Stimulated activated memory B cell treated with anti-CD40 and anti-IgM and Interleukin-4, amounts not matched to agents 10 μg/mL and 1 μg/mL and 100 μg/mL, for 72 hours (primary cell): ENCODE data around the gene FBXO45.
"Not testable (repeated sequence)": the region's sequence is repeated elsewhere in the genome, so short reads cannot be mapped to it uniquely, and the experiment has no call there.

Experiments used
- ATAC-seq: fragments of 150-1000 bp; cut with Tn5 transposase; 2 replicates; pipeline ENCODE4 v1.10.0; 2021
- H3K27ac Mint-ChIP-seq: one replicate; pipeline ENCODE4 v1.8.0; 2022; ENCODE audit warnings: mild to moderate bottlenecking, mixed read lengths
- H3K27me3 Mint-ChIP-seq: one replicate; pipeline ENCODE4 v1.8.0; 2022; ENCODE audit warnings: mixed read lengths
- H3K36me3 Mint-ChIP-seq: one replicate; pipeline ENCODE4 v1.8.0; 2022; ENCODE audit warnings: mixed read lengths
- H3K4me1 Mint-ChIP-seq: one replicate; pipeline ENCODE4 v1.8.0; 2022; ENCODE audit warnings: mixed read lengths
- H3K4me3 Mint-ChIP-seq: one replicate; pipeline ENCODE4 v1.8.0; 2022; ENCODE audit warnings: mild to moderate bottlenecking, moderate library complexity, mixed read lengths
- H3K9me3 Mint-ChIP-seq: one replicate; pipeline ENCODE4 v1.8.0; 2022; ENCODE audit warnings: mixed read lengths

FBXO45 gene

GRCh38 chr3:196596355-196596754, 27.9 kb downstream of the FBXO45 start:
- peaks cover 7% of the 10 kb centered on the region for H3K4me1 Mint-ChIP-seq
- peaks cover 16% of the 10 kb centered on the region for H3K27me3 Mint-ChIP-seq
- H3K9me3 Mint-ChIP-seq, result no peaks in the 10 kb centered on the region
- no peak overlapping the region for H3K27ac Mint-ChIP-seq
- no peak overlapping the region for H3K4me3 Mint-ChIP-seq
- no peaks in the 10 kb centered on the region for H3K36me3 Mint-ChIP-seq
- no peak for ATAC-seq

GRCh38 chr3:196597971-196598733, 29.7 kb downstream of the FBXO45 start:
- H3K4me3 Mint-ChIP-seq, result peak overlapping the region; percentile 49
- not testable (repeated sequence) for H3K27ac Mint-ChIP-seq, H3K9me3 Mint-ChIP-seq, H3K36me3 Mint-ChIP-seq, H3K4me1 Mint-ChIP-seq, ATAC-seq
- H3K27me3 Mint-ChIP-seq, result peaks cover 16% of the 10 kb centered on the region

- Mint-ChIP-seq H3K4me1 (peaks cover 12% of the 10 kb centered on the region), H3K27me3 (peaks cover 8% of the 10 kb centered on the region), H3K9me3 (no peaks in the 10 kb centered on the region), H3K27ac (no peak overlapping the region), H3K4me3 (no peak overlapping the region), H3K36me3 (no peaks in the 10 kb centered on the region)
- ATAC-seq, result no peak
These were observed 31.3 kb downstream of the FBXO45 start for GRCh38 chr3:196599734-196600128.

DNA sequence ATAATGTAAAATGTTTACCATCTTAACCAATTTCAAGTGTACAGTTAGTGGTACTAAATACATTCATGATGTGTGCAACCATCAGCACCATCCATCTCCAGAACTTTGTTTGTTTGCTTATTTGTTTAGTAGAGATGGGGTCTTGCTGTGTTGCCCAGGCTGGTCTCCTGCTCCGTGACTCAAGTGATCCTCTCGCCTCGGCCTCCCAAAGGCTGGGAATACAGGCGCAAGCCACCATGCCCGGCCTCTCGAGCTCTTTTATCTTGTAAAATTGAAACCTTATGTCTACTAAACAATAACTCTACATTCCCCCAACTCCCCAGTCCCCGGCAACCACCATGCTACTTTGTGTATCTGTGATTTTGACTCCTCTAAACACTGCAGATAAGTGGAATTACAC, 31.9 kb downstream of the FBXO45 start:
- Mint-ChIP-seq H3K9me3 (no peaks in the 10 kb centered on the region), H3K4me3 (no peak overlapping the region), H3K4me1 (peaks cover 12% of the 10 kb centered on the region), H3K36me3 (no peaks in the 10 kb centered on the region), H3K27ac (no peak overlapping the region), H3K27me3 (peaks cover 8% of the 10 kb centered on the region)
- no peak for ATAC-seq

GRCh38 chr3:196602673-196603072, 34.2 kb downstream of the FBXO45 start:
- Mint-ChIP-seq H3K4me3 (no peak overlapping the region), H3K36me3 (no peaks in the 10 kb centered on the region), H3K9me3 (no peaks in the 10 kb centered on the region), H3K27me3 (peaks cover 8% of the 10 kb centered on the region), H3K4me1 (peaks cover 12% of the 10 kb centered on the region), H3K27ac (no peak overlapping the region)
- no peak for ATAC-seq

GRCh38 chr3:196603683-196604082, 35.2 kb downstream of the FBXO45 start:
- H3K27ac Mint-ChIP-seq, result no peak overlapping the region
- no peak for ATAC-seq
- H3K4me1 Mint-ChIP-seq, result peaks cover 5% of the 10 kb centered on the region
- peaks cover under 1% of the 10 kb centered on the region for H3K9me3 Mint-ChIP-seq
- H3K36me3 Mint-ChIP-seq, result no peaks in the 10 kb centered on the region
- H3K27me3 Mint-ChIP-seq, result no peaks in the 10 kb centered on the region
- H3K4me3 Mint-ChIP-seq, result no peak overlapping the region

DNA sequence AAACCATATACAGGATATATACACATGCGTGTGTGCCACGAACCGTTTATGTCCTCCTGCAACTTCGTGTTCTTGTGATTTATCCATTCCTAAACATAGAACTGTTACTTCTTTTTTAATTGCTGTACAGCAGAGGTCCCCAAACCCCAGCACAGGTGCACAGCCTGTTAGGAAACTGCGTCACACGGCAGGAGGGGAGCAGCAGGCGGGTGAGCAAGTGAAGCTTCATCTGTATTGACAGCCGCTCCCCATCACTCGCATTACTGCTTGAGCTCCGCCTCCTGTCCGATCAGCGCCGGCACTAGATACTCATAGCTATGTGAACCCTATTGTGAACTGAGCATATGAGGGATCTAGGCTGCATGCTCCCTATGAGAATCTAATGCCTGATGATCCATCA, 36.1 kb downstream of the FBXO45 start:
- H3K27me3 Mint-ChIP-seq, result no peaks in the 10 kb centered on the region
- peak; percentile 65 for ATAC-seq
- no peak overlapping the region for H3K27ac Mint-ChIP-seq
- H3K9me3 Mint-ChIP-seq, result peaks cover 3% of the 10 kb centered on the region
- no peaks in the 10 kb centered on the region for H3K36me3 Mint-ChIP-seq
- H3K4me3 Mint-ChIP-seq, result no peak overlapping the region
- H3K4me1 Mint-ChIP-seq, result peaks cover 12% of the 10 kb centered on the region

GRCh38 chr3:196608693-196609092, 40.2 kb downstream of the FBXO45 start:
- no peaks in the 10 kb centered on the region for H3K36me3 Mint-ChIP-seq
- H3K27ac Mint-ChIP-seq, result no peak overlapping the region
- no peak overlapping the region for H3K4me3 Mint-ChIP-seq

DNA sequence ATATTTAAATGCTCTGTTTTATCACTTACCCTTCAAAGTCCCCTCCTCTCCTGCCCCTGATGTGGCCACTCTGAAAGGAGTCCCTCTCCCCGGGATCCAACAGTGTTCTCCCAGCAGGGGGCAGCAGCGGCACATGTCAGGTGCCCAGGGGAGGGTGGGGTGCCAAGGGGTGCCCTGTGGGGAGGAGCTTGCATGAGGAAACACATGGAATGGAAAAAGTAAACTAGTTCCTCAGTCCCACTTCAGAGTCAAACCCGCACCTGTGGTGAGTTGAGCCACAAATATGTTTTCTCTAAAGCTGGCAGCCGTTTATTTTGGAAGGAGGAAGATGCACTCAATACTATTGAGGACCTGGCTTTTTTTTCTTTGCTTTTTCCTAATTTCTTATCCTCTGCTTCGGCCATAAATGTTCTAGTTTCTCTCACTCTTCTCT, 40.9 kb downstream of the FBXO45 start:
- Mint-ChIP-seq H3K36me3 (no peaks in the 10 kb centered on the region), H3K27ac (peak overlapping the region; percentile 63)
- ATAC-seq, result peak; percentile 95

More at GRCh38 chr3:196608693-196609092, 40.2 kb downstream of the FBXO45 start:
- Mint-ChIP-seq H3K9me3 (peaks cover 3% of the 10 kb centered on the region), H3K4me1 (peaks cover 18% of the 10 kb centered on the region), H3K27me3 (no peaks in the 10 kb centered on the region)
- ATAC-seq, result no peak

GRCh38 chr3:196609805-196610515, 41.5 kb downstream of the FBXO45 start:
- H3K9me3 Mint-ChIP-seq, result peaks cover 3% of the 10 kb centered on the region
- ATAC-seq, result no peak
- H3K36me3 Mint-ChIP-seq, result no peaks in the 10 kb centered on the region
- no peaks in the 10 kb centered on the region for H3K27me3 Mint-ChIP-seq
- peak overlapping the region; percentile 63 for H3K27ac Mint-ChIP-seq
- peaks cover 13% of the 10 kb centered on the region for H3K4me1 Mint-ChIP-seq
- H3K4me3 Mint-ChIP-seq, result peak overlapping the region; percentile 20

More for the DNA sequence above, 40.9 kb downstream of the FBXO45 start:
- Mint-ChIP-seq H3K4me1 (peaks cover 17% of the 10 kb centered on the region), H3K4me3 (peak overlapping the region; percentile 24), H3K9me3 (peaks cover 3% of the 10 kb centered on the region), H3K27me3 (no peaks in the 10 kb centered on the region)

GRCh38 chr3:196611761-196612483, 43.5 kb downstream of the FBXO45 start:
- Mint-ChIP-seq H3K9me3 (peaks cover 3% of the 10 kb centered on the region), H3K4me1 (peaks cover 13% of the 10 kb centered on the region), H3K4me3 (no peak overlapping the region), H3K27ac (no peak overlapping the region), H3K36me3 (no peaks in the 10 kb centered on the region), H3K27me3 (no peaks in the 10 kb centered on the region)
- no peak for ATAC-seq

GRCh38 chr3:196615234-196615633, 46.8 kb downstream of the FBXO45 start:
- not testable (repeated sequence) for H3K4me3 Mint-ChIP-seq, H3K36me3 Mint-ChIP-seq, H3K4me1 Mint-ChIP-seq, H3K27me3 Mint-ChIP-seq, H3K27ac Mint-ChIP-seq, ATAC-seq, H3K9me3 Mint-ChIP-seq

DNA sequence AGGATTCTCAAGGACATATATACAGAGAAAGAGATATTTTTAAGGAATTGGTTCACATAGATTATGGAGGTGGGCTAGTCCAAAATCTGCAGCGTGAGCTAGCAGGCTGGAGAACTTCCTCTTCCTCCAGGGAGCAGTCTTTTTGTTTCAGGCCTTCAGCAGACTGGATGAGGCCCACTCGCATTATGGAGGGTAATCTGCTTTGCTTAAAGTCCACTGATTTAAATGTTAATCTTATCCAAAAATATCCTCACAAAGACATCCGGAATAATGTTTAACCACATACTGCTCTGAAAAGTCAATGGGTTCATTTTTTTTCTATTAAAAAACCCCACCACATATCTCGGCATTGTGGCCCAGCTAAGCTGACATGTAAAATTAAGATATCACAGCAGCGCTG, 48.8 kb downstream of the FBXO45 start:
- H3K9me3 Mint-ChIP-seq, result no peaks in the 10 kb centered on the region
- no peak for ATAC-seq
- no peaks in the 10 kb centered on the region for H3K36me3 Mint-ChIP-seq
- H3K4me1 Mint-ChIP-seq, result peaks cover 14% of the 10 kb centered on the region
- H3K27ac Mint-ChIP-seq, result no peak overlapping the region
- no peak overlapping the region for H3K4me3 Mint-ChIP-seq
- no peaks in the 10 kb centered on the region for H3K27me3 Mint-ChIP-seq

- H3K36me3 Mint-ChIP-seq, result no peaks in the 10 kb centered on the region
- peak overlapping the region; percentile 1 for H3K27ac Mint-ChIP-seq
- no peaks in the 10 kb centered on the region for H3K9me3 Mint-ChIP-seq
- no peaks in the 10 kb centered on the region for H3K27me3 Mint-ChIP-seq
- no peak overlapping the region for H3K4me3 Mint-ChIP-seq
- no peak for ATAC-seq
- H3K4me1 Mint-ChIP-seq, result peaks cover 17% of the 10 kb centered on the region
These were observed 50.8 kb downstream of the FBXO45 start for GRCh38 chr3:196619223-196619622.

GRCh38 chr3:196619627-196620026, 51.2 kb downstream of the FBXO45 start:
- not testable (repeated sequence) for H3K4me3 Mint-ChIP-seq, ATAC-seq, H3K27ac Mint-ChIP-seq, H3K27me3 Mint-ChIP-seq, H3K9me3 Mint-ChIP-seq, H3K36me3 Mint-ChIP-seq
- peaks cover 21% of the 10 kb centered on the region for H3K4me1 Mint-ChIP-seq
